NOMO-1 treated with DMSO at 0.1 percent for 48 hours (cell line): ENCODE results near the gene MAP1A.

ENCODE experiments used
- DNase-seq: peaks from one replicate; lab custom pipeline; 2025; ENCODE audit not compliant: unreplicated experiment; lab: John Stamatoyannopoulos, UW

MAP1A gene

DNA sequence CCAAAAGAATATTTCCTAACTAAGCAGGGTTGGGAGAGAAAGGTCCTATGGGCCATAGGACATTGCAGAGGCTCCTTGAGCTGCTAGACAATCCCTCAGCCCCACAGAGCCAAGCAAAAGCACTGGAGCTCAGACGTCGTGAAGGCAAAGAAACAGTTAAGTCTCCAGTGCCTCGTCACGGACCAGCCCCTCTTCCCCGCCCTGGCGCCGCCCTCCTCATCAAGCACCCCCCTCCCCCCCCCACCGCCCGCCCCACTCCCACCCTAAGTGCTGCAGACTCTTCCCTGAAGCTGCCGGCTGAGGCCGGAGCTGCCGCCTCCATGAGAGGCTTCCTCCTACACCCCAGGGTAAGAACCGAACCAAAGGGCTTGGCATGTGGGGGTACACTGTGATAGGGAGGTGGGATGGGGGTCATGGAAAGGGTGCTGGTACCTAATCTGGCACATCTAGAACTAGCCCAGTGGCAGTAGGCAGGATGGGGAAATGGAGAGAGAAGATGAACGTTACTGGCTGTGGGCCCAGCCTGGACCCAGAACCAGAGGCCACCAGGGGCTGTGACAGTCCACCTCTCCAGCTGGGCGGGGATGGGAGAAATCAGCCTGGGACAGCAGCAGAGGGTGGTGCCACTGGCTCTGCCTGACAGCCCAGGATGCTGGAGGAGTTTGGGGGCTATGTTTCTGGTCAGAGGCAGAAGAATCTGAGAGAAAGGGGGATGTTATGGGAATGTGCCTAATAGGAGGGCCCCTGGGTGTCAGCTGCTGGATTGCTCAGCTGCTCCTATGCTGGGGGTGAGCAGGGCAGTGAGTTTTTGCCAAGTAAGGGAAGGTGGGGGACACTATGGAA is at the start of gene MAP1A:
MAP1A (plus strand) TSS at position 255 of the 843 bp plus-strand sequence. CDS start 3,866 bp downstream, outside the sequence.
- no peak for DNase-seq

- DNase-seq, result no peak
These were observed 47.5 kb upstream of the MAP1A start for GRCh38 chr15:43469867-43470266.

DNA sequence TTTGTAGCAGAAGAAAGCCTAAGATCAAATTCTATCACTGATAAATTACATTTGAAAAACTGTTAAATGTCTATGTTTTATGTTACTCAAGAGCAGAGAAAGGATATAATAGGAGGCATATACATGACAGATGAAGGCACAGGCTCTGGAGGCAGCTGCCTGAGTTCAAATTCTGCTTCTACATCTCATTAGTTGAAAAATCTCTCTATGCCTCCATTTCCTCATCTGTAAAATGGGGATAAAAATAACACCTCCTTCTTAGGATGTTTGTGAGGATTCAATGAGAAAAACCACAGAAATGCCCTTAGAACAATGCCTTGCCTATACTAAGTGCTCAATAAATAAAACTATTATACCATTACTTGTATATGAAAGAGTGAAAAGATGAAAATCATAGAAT is 45.4 kb upstream of the MAP1A start:
- no peak for DNase-seq

DNA sequence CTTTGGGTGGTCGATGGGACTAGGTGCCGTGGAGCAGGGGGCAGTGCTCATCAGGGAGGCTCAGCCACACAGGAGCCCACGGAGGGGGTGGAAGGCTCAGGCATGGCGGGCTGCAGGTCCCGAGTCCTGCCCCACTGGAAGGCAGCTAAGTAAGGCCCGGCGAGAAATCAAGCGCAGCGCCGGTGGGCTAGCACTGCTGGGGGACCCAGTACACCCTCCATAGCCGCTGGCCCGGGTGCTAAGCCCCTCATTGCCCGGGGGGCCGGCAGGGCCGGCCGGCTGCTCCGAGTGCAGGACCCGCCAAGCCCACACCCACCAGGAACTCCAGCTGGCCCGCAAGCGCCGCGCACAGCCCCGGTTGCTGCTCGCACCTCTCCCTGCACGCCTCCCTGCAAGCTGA is 43.5 kb upstream of the MAP1A start:
- DNase-seq, result no peak

GRCh38 chr15:43483297-43484128 is 33.9 kb upstream of the MAP1A start:
- DNase-seq, result peak; percentile 12

- no peak for DNase-seq
These were observed 33.0 kb upstream of the MAP1A start for GRCh38 chr15:43484455-43484854.

DNA sequence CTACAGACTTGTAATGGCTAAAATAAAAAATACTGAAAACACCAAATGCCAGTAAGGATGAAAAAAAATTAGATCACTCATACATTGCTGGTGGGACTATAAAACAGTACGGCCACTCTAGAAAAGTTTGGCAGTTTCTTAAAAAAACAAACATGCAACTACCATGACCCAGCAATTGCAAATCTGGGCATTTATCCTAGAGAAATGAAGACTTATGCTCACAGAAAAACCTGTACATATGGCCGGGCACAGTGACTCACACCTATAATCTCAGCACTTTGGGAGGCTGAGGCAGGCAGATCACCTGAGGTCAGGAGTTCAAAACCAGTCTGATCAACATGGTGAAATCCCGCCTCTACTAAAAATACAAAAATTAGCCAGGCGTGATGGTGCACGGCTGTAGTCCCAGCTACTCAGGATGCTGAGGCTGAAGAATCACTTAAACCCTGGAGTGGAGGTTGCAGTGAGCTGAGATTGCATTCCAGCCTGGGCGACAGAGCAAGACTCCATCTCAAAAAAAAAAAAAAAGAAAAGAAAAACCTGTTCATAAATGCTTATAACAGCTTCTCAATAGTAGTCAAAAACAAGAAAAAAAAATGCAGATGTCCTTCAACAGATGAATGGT is 30.0 kb upstream of the MAP1A start:
- DNase-seq, result no peak

DNA sequence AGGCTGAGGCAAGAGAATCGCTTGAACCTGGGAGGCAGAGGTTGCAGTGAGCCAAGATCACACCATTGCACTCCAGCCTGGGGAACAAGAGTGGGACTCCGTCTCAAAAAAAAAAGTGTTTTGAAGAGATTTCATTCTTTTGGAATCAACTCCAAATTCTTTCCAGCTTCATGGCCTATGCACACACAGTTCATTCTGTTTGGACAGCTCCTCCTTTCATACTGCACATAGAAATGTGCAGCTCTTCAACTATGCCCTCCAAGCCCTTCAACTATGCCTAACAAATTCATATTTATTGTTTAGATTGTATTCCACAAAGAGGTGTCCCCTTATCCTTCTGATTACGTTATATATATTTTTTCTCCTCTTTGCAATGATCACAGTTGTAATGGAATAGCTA is 28.6 kb upstream of the MAP1A start:
- no peak for DNase-seq

GRCh38 chr15:43489191-43489590 is 28.2 kb upstream of the MAP1A start:
- no peak for DNase-seq

DNA sequence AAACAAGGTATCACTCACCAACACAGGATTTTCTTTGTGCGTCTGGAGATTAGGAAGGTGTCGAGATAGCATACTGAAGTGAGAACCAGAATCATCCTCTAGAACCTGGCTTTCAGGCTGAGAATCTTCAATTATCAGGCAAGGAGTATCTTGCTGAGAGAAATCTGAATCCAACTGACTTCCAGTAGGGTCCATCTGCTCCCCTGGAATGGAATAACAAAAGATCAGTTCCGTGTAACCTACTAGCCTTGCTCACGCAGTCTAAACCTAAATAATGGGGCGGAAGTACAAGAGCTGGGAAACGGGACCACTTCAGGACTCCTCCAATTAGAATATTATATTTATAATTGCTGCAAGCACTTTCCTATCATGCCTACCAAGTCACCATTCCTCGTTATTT is 25.1 kb upstream of the MAP1A start:
- DNase-seq, result no peak

- DNase-seq, result peak; percentile 94
These were observed 24.5 kb upstream of the MAP1A start, which contains the start of gene TP53BP1 for GRCh38 chr15:43492673-43493601. Gene TP53BP1 (minus strand): TSS chr15:43493156. CDS start chr15:43493043, 113 bp downstream.

DNA sequence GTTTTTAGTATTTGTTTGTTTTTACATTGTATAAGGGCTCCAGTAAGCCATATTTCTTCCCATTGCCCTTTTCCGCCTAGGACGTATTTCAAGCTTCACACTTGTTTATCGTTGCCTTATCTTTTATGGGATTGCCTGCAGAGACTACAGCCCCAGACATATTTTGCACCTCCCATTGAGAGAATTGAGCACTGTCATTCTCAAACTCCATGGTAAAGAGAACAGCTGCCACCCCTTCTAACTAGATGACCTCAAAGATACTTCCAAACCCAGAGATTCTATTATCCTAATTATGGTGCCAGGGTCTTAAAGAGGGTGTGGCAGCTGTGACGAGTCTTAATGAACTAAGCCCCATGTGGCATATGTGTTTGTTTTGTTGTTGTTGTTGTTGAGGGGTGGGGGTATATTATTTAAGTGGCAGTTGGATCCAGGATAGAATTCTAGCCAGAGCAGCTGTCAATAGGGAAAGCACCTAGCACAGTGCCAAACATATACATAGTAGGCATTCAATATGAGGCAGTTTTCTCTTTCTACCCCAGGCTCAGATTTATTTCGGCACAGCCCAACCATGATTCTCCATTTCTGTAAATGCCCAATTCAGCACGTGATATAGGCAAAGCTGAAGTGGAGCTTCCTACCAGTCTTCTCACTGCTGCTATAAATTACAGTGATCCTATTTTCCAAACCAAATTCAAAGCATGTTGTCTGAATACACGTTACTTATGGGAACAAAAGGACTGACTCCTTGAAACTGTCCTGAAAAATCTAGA is 23.5 kb upstream of the MAP1A start:
- no peak for DNase-seq

DNA sequence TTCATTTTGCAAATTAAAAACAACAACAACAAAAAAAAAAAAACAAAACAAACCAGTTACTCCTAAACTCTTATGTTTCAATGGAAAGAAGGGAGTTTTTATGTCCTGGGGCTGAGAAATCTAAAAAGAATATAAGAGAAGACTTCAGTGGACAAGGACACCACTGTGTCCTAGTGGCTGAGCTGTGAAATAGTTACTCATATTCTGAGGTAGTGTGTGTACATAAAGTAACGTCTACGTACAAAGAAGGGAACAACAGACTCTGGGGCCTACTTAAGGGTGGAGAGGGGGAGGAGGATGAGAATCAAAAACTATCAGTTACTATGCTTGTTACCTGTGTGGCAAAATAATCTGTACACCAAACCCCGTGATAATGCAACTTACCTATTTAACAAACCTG is 18.4 kb upstream of the MAP1A start:
- DNase-seq, result no peak

- DNase-seq, result no peak
These were observed 17.8 kb upstream of the MAP1A start for GRCh38 chr15:43499635-43500034.

GRCh38 chr15:43505738-43506137 is 11.7 kb upstream of the MAP1A start:
- no peak for DNase-seq

DNA sequence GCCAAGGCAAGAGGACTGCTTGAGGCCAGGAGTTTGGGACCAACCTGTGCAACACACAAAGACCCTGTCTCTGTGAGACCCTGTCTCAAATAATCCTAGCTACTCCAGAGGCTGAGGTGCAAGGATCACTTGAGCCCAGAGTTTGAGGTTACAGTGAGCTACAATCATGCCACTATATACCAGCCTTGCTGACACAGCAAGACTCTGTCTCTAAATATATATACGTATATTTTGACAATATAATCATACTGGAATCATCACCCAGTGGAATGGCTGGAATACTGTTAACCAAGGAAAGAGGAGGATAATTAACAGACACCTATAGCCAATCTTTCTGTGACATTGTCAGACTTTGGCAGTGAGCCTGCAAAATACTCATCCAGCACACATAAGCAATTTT is 9.0 kb upstream of the MAP1A start:
- no peak for DNase-seq

- DNase-seq, result no peak
These were observed 8.3 kb upstream of the MAP1A start for GRCh38 chr15:43508991-43509659.

- DNase-seq, result no peak
These were observed 7.7 kb upstream of the MAP1A start for GRCh38 chr15:43509660-43510199.
